GM12878 (cell line): ENCODE data around the gene TOE1. TPM values are rescaled to one million over a fixed set of nuclear protein-coding genes. Genes with fewer than 3 reads are reported as not detected.

Source experiments
- BCL11A ChIP-seq: IDR thresholded peaks from 2 replicates; pipeline ENCODE4 v1.6.1; 2011; ENCODE audit warnings: low read depth, low read length
- CBX3 ChIP-seq: fragments of 200-600 bp; sonication (generic); IDR thresholded peaks from 2 replicates; pipeline ENCODE4 v1.6.1; 2016; ENCODE audit warnings: low read depth, borderline replicate concordance
- CEBPB ChIP-seq, 2 experiments: fragments of 150-350 bp in 1 of 2; IDR thresholded peaks; 2 replicates each; pipeline ENCODE4 v1.6.1; 2012 to 2014; ENCODE audit warnings: low read depth in 2 of 2, low read length in 2 of 2, borderline replicate concordance in 1 of 2, inconsistent platforms in 1 of 2
- CHD1 ChIP-seq: IDR thresholded peaks from 2 replicates; pipeline ENCODE4 v1.6.1; 2012; ENCODE audit warnings: low read depth, low read length, improper control_type of control experiment
- EP300 ChIP-seq, 2 experiments: fragments of 150-350 bp in 1 of 2; IDR thresholded peaks; 2 replicates each; pipeline ENCODE4 v1.6.1; 2011 to 2012; ENCODE audit warnings: low read depth in 2 of 2, low read length in 2 of 2, borderline replicate concordance in 1 of 2, improper control_type of control experiment in 1 of 2, inconsistent platforms in 1 of 2; ENCODE audit not compliant: control insufficient read depth in 1 of 2
- EZH2 ChIP-seq: IDR thresholded peaks from 2 replicates; pipeline ENCODE4 v1.6.1; 2012; ENCODE audit warnings: low read depth, mild to moderate bottlenecking, control low read depth, inconsistent platforms, low read length, borderline replicate concordance; ENCODE audit not compliant: control insufficient read depth
- HDAC2 ChIP-seq: fragments of 200-600 bp; sonication (generic); IDR thresholded peaks from 2 replicates; pipeline ENCODE4 v1.6.1; 2017
- MEF2B ChIP-seq: fragments of 450-650 bp; IDR thresholded peaks from 2 replicates; pipeline ENCODE4 v1.6.1; 2018; ENCODE audit warnings: mild to moderate bottlenecking, moderate library complexity; ENCODE audit not compliant: partially characterized antibody, poor library complexity, severe bottlenecking
- NRF1 ChIP-seq: conservative IDR thresholded peaks from 2 replicates; pipeline ENCODE4 v1.6.1; 2011; ENCODE audit warnings: mild to moderate bottlenecking, low read depth, low read length, improper control_type of control experiment
- RAD21 ChIP-seq: IDR thresholded peaks from 2 replicates; pipeline ENCODE4 v1.6.1; 2011; ENCODE audit warnings: mild to moderate bottlenecking, low read depth, low read length, moderate library complexity; ENCODE audit not compliant: insufficient read depth
- SUZ12 ChIP-seq: fragments of 200-600 bp; sonication (generic); IDR thresholded peaks from one replicate; pipeline ENCODE4 v1.6.1; 2018; ENCODE audit warnings: antibody characterized with exemption, mild to moderate bottlenecking; ENCODE audit not compliant: unreplicated experiment
- YY1 ChIP-seq: IDR thresholded peaks from 2 replicates; pipeline ENCODE4 v1.6.1; 2011; ENCODE audit warnings: low read depth, mild to moderate bottlenecking, low read length
- ZBTB4 ChIP-seq: fragments of 450-650 bp; formaldehyde crosslinking; IDR thresholded peaks from 2 replicates; pipeline ENCODE4 v1.4.0; 2022; ENCODE audit warnings: mild to moderate bottlenecking, moderate library complexity
- ZNF622 ChIP-seq: fragments of 450-650 bp; IDR thresholded peaks from 2 replicates; pipeline ENCODE4 v1.6.1; 2017; ENCODE audit warnings: mild to moderate bottlenecking, inconsistent platforms
- polyA plus RNA-seq, 11 experiments: library from polyadenylated mRNA; depleted of rRNA in 4 of 11; unstranded in 6 of 11; stranded (reverse) in 5 of 11; fragments of >200 nt; fragmentation: Nextera tagmentation in 4 of 11; fragmentation: Illumina TruSeq in 1 of 11; extraction: Ambion mirVana in 4 of 11; extraction: Trizol in 1 of 11; gene quantifications; 1 replicate in 1 of 11; 2 replicates in 10 of 11; pipeline versions ENCODE4 v1.2.1 to v1.2.3, GENCODE V29; 2011 to 2016; ENCODE audit warnings: inconsistent platforms in 2 of 11, missing spikeins in 2 of 11, low read depth in 1 of 11
- total RNA-seq, 4 experiments: library from RNA; depleted of rRNA in 3 of 4; stranded (reverse); fragments of >200 nt in 3 of 4; fragmentation: Illumina TruSeq in 1 of 4; extraction: Trizol in 1 of 4; gene quantifications; 2 replicates each; pipeline versions ENCODE4 v1.2.1 to v1.2.3, GENCODE V29; 2013 to 2021
- TF ChIP-seq, protein P1 (sequence below): fragments of 450-650 bp; formaldehyde crosslinking; IDR thresholded peaks from 2 replicates; pipeline ENCODE4 v1.5.0; 2022; ENCODE audit warnings: mild to moderate bottlenecking, missing genetic modification characterization
- TF ChIP-seq, protein P2 (sequence below): fragments of 150-350 bp; IDR thresholded peaks from 2 replicates; pipeline ENCODE4 v1.6.1; 2016; ENCODE audit warnings: low read depth, low read length

TOE1 gene
- total and polyA plus RNA-seq, 10 of the 15 experiments (the other 5 are each of a cell fraction or from before 2014, with no cell fraction given), result 22.7 to 38.0 (median 33.3) TPM

DNA sequence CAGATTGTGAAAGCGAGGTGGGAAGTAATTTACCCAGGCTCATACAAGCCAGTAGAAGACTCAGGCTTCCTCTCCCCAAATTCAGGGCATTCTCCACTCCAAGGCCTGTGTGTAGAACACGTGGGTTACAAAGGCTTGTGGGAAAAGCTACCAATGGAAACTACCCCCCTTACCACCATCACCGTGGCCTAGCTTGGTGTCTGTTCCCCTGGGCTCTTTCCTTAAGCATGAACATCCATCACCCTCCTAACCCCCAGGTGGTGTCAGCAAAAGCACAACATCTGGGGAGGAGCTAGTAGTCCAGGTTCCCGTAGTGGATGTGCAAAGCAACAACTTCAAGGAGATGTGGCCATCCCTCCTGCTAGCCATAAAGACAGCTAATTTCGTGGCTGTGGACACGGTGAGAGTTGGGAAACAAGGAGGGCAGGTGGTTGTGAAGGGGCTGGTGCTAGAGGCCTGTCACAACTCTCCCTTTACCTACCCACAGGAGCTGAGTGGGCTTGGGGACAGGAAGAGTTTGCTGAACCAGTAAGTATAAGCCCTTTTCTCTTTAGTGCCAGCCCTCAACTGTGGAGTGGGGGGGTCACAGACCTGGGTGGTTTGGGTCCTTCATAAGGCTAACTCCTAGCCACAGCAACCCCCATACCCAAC is 971 bp downstream of the TOE1 start (continued):
- TF ChIP-seq ZBTB4 (CRISPR knock-in tag) (no peak), YY1 (no peak), BCL11A (no peak), ZNF622 (no peak), CEBPB (IDR thresholded peaks at IDR 0.05; ENCODE audit: borderline replicate concordance in 1 of 2, low read depth in 2 of 2, low read length in 2 of 2) (no peak), CHD1 (no peak), EP300 (IDR thresholded peaks at IDR 0.05; ENCODE audit: borderline replicate concordance in 1 of 2, control insufficient read depth in 1 of 2, low read depth in 2 of 2, low read length in 2 of 2) (no peak), MEF2B (no peak), RAD21 (peak; percentile 21; the same call in 1 of the 2 replicates), NRF1 (no peak), CBX3 (no peak), HDAC2 (no peak), SUZ12 (no peak), EZH2 (no peak)
- TF ChIP-seq, protein P1, sequence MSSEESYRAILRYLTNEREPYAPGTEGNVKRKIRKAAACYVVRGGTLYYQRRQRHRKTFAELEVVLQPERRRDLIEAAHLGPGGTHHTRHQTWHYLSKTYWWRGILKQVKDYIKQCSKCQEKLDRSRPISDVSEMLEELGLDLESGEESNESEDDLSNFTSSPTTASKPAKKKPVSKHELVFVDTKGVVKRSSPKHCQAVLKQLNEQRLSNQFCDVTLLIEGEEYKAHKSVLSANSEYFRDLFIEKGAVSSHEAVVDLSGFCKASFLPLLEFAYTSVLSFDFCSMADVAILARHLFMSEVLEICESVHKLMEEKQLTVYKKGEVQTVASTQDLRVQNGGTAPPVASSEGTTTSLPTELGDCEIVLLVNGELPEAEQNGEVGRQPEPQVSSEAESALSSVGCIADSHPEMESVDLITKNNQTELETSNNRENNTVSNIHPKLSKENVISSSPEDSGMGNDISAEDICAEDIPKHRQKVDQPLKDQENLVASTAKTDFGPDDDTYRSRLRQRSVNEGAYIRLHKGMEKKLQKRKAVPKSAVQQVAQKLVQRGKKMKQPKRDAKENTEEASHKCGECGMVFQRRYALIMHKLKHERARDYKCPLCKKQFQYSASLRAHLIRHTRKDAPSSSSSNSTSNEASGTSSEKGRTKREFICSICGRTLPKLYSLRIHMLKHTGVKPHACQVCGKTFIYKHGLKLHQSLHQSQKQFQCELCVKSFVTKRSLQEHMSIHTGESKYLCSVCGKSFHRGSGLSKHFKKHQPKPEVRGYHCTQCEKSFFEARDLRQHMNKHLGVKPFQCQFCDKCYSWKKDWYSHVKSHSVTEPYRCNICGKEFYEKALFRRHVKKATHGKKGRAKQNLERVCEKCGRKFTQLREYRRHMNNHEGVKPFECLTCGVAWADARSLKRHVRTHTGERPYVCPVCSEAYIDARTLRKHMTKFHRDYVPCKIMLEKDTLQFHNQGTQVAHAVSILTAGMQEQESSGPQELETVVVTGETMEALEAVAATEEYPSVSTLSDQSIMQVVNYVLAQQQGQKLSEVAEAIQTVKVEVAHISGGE (CRISPR knock-in tag), result no peak
- TF ChIP-seq, protein P2, sequence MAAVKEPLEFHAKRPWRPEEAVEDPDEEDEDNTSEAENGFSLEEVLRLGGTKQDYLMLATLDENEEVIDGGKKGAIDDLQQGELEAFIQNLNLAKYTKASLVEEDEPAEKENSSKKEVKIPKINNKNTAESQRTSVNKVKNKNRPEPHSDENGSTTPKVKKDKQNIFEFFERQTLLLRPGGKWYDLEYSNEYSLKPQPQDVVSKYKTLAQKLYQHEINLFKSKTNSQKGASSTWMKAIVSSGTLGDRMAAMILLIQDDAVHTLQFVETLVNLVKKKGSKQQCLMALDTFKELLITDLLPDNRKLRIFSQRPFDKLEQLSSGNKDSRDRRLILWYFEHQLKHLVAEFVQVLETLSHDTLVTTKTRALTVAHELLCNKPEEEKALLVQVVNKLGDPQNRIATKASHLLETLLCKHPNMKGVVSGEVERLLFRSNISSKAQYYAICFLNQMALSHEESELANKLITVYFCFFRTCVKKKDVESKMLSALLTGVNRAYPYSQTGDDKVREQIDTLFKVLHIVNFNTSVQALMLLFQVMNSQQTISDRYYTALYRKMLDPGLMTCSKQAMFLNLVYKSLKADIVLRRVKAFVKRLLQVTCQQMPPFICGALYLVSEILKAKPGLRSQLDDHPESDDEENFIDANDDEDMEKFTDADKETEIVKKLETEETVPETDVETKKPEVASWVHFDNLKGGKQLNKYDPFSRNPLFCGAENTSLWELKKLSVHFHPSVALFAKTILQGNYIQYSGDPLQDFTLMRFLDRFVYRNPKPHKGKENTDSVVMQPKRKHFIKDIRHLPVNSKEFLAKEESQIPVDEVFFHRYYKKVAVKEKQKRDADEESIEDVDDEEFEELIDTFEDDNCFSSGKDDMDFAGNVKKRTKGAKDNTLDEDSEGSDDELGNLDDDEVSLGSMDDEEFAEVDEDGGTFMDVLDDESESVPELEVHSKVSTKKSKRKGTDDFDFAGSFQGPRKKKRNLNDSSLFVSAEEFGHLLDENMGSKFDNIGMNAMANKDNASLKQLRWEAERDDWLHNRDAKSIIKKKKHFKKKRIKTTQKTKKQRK, result no peak
